GM21381 (cell line): ENCODE measurements around the gene RNF38.
"Not testable (repeated sequence)": the region's sequence is repeated elsewhere in the genome, so short reads cannot be mapped to it uniquely, and the experiment has no call there.

ENCODE experiments used
- ATAC-seq: cut with Tn5 transposase; IDR thresholded peaks from one replicate; pipeline ENCODE4 v1.9.1; 2021; ENCODE audit warnings: mild to moderate bottlenecking, moderate library complexity; ENCODE audit not compliant: unreplicated experiment

Gene RNF38

DNA sequence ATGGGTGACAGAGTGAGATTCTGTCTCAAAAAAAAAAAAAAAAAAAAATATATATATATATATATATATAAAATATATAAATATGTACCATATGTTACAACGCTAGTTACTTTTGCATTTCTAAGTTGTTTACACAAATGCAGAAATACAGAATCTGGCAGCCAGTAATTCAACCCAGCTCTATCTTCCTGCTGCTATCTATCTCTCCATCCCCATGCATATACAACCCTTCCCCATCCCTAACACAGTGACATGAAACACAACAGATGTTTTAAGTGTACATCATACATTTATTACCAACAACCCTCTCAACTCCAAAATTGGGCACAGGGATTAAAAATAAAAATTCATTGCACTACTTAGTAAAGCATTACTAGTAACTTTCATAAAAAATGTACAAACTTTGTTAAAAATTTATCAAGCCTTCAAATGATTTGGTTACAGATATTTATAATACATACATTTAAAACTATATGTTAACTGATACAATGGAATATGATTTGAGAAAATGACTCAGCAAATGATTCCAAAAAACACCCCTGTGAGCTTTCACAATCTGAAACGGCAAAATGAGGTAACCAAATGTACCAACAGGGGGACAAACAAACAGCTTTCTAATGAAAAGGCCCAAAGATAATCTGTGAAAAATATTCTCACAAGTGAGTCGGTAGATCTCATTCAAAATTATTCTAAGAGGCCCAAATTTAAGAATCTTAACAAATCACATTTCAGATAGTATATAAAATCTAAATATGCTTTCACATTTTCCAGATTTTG lies 63.8 kb downstream of the RNF38 start:
- ATAC-seq, result no peak

GRCh38 chr9:36332006-36332405 lies 68.1 kb downstream of the RNF38 start:
- no peak for ATAC-seq

DNA sequence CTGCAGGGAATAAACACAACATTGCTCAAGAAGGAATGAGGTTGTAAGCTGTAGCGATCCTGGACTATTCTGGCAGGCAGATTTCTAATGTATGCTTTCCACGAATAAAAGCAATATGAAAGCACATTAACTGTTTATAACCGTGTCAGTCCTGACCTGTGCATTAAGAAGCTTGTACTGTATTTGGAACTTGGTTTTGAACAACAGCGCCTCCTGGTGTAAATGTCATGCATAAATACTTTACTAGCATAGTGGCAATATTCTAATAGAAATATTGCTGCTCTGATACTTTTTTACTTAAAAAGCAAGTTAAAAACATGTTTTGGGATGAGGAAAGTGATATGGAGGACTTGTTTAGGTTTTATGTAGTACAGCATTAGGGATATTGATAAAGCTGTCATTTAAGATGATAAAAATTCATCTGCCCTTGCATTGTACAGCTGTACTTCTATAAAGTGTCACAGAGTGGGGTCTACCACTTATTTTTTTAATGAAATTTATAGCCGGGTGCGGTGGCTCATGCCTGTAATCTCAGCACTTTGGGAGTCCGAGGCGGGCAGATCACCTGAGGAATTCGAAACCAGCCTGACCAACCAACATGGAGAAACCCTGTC lies 71.2 kb downstream of the RNF38 start:
- ATAC-seq, result no peak

DNA sequence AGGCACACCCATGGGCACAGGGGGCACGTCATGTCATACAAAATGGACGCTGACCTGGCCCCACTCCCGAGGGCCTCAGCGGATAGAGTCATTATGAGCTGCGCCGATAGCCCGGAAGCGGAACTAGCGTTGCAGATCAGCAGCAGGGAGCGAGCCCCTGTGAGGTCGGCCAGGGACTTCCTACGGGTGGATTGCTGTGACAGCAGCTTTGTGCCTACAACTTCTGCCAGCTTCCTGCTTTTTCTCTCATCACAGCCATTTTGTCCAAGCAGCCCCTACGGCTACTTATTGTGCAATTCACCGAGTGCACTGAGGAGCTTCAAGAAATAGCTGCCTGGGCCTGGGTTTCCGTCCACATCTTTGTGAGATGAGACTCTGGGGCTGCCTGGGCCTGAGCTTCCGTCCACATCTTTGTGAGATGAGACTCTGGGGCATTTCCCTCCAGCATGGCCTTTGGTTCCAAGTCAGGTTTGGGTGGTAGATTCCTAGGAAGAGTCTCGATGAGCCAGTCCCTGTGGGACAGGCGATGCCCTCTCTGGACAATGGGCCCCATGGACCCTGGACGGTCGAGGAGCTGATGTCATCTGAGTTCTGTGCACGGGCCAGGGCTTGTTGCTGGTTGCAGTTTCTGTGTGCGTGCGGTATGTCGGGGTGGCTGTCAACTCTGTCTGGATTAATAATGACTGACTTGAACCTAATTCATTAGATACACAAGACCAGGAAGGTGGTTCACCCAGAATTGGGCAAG lies 74.8 kb downstream of the RNF38 start:
- no peak for ATAC-seq

DNA sequence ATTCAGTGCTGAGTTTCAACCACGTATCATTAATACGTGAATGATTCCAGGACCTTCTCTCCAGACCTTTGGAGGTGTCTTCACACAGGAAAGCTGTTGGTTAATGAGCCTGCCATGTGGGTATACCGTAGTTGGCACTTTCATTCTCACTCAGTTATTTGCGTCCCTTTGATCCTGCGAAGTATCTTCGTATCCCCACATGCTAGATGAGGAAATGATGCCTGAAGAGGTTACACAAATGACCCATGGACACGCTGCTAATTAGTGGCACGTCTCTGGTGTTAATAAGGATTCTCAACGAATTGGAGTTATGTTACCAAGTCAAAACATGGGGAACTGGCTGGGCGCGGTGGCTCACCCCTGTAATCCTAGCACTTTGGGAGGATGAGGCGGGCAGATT lies 76.1 kb downstream of the RNF38 start:
- no peak for ATAC-seq

DNA sequence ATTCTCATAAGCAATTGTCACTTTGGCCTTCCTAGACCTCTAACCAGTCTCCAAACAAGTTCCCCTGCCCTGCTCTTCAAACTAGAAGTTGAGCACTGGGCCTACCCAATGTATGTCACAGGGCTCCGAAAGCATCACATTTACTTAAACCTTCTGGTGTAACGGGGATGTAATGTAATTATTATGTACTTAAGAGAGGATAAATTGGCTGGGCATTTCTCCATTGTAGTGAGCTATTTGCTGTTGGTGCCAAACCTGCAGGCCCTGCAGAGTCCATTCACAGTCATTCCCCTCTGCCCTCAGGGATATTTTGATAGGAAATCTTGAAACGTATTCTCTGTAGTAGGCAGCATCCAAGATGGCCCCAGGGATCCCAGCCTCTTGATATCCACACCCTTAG lies 77.6 kb downstream of the RNF38 start:
- ATAC-seq, result no peak

DNA sequence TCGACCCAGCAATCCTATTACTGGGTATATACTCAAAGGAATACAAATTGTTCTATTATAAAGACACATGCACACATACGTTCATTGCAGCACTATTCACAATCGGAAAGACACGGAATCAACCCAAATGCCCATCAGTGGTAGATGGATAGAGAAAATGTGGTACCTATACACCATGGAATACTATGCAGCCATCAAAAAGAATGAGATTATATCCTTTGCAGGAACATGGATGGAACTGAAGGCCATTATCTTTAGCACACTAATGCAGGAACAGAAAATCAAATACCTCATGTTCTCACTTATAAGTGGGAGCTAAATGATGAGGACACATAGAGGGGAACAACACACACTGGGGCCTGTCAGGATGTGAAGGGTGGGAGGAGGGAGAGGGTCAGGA lies 78.2 kb downstream of the RNF38 start:
- ATAC-seq, result not testable (repeated sequence)

GRCh38 chr9:36320466-36320865 lies 79.6 kb downstream of the RNF38 start:
- ATAC-seq, result no peak

GRCh38 chr9:36319806-36320205 lies 80.3 kb downstream of the RNF38 start:
- ATAC-seq, result no peak

DNA sequence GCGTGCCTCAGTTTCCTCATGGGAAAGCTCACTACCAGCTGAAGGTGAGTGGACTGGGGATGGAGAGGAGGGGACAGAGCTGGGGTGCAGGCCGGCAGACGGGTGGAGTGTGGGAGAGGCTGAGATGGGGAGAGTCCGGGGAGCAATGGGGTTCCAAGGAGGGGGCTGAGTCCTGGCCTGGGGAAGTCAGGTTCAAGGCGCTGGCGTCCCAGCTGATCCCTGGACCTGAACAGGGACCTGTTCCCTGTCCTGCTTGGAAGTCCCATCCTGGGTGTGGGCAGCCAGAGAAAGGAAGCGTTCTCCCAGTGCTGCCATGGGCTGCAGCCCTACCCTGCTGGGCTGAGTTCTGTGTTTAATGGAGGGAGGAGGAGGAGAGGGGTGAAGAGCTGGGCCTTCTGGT lies 80.9 kb downstream of the RNF38 start:
- no peak for ATAC-seq

GRCh38 chr9:36318212-36318802 lies 81.8 kb downstream of the RNF38 start:
- ATAC-seq, result no peak

GRCh38 chr9:36317766-36318165 lies 82.3 kb downstream of the RNF38 start:
- no peak for ATAC-seq

DNA sequence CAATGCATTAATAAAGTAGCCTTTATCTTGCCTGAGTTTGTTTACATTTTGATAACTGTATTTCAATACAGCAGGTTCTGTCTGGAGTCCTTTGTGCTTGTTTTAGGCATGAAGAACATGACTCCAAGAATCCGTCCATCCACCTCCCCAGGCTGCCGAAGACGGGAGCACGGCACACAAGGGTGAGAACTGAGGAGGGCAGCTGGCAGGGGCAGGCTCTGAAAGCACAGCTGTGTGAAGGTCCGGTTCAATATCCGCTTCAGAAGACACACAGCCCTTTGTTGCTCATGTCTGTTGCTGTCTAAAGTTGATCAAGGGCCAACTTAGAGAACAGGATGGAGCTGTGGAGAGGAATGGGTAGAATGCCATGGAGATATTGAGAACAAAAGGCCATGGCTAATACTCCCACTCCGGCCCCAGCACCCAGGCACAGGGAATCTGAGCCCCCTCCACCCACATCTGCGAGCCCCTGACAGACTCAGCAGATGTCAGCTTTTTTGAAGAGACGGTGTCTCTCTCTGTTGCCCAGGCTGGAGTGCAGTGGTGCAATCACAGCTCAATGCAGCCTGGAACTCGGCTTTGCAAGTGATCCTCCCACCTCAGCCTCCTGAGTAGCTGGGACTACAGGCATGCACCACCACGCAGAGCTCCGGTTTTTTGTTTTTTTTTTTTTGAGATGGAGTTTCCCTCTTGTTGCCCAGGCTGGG lies 83.3 kb downstream of the RNF38 start:
- ATAC-seq, result no peak

GRCh38 chr9:36316049-36316448 lies 84.0 kb downstream of the RNF38 start:
- ATAC-seq, result no peak

DNA sequence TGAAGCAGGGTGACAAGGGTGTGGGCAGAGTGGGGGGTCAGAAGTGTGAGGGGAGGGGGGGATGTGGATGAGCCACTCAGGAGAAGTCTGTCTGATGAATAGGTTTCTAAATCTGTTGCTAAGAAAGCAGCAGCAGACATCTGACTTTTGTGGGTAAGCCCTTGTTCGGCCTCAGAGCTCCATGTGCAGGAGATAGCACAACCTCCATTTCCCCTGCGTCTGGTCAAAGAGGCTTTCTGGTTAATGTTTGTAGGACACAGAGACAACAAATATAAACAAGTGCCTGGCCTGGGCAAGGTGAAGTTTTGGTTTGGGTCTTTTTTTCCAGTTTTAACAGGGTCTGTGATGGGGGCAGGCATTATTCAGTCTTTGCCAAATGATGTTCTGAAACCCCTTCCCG lies 84.8 kb downstream of the RNF38 start:
- ATAC-seq, result no peak

DNA sequence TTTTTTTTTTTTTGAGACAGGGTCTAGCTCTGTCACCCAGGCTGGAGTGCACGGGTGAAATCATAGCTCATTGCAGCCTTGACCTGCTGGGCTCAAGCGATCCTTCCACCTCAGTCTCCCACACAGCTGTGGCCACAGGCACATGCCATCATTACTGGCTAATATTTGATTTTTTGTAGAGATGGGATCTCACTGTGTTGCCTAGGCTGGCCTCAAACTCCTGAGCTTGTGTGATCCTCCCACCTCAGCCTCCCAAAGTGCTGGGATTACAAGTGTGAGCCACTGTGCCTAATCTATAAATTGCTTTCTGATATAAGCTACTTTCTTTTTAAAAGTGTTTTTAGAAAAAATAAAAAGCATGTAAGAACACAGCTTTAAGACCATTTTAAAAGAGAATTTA lies 85.3 kb downstream of the RNF38 start:
- no peak for ATAC-seq

DNA sequence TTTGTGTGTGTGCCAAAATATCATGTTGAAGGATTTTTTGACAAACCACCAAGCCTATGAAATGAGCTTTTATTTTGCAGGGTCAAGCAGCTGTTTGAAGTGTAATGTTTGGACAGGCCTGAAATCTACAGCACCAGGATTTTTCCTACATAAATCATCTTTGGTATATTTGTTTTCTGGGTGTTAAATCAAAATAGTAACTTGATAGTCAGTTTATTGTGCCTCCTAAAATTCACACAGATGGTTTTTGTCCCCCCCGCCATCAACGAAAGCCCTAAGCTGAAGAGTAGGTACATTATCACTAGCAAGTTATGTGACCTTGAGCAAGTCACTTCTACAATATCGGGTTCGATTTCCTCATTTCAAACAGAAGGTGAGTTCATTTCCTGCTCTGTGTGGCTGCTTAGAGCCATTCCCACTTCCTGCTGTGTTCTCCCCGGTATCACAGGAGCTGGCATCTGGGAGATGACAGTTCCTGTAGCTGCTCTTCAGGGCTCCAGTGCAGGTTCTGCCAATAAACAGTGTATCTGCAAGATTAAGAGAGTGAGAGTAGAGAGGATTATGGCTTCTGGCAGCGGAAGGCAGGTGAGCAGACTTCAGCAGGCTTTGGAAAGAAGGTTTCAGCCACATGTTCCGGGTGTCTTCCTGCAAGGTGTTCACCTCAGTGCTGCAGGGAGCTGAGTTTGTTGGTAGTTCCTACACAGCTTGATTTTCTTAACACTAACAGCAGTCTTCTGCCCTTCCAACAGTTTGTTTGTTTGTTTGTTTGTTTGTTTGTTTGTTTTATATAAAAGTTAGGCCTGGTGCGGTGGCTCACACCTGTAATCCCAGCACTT lies 93.4 kb downstream of the RNF38 start:
- no peak for ATAC-seq

DNA sequence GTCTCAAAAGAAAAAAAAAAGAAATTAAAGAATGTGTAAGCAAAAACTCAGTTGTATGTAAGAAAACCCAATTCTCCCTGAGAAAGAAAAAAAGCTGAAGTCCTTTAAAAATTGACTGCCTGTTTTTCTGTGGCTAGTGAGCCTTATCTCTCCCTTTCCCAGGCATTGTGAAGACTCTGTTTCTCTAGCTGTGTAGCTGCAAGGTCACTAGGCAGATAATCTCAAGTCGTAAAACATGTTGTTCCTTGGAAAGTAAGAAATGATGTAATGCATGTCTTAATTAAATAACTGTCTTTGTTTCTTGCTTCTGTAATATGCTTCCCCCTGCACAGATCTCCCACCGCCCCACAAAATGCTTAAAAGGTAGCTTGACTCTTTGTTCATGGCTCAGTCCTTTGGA lies 95.7 kb downstream of the RNF38 start:
- not testable (repeated sequence) for ATAC-seq

- ATAC-seq, result no peak
Measured at GRCh38 chr9:36301227-36301626, 98.8 kb downstream of the RNF38 start.

GRCh38 chr9:36298566-36298965 lies 101.5 kb downstream of the RNF38 start:
- ATAC-seq, result no peak
